HL-60 (cell line): ENCODE data around the gene STAM.

ENCODE experiments used
- DNase-seq, 2 experiments: peaks; one replicate each; pipeline ENCODE4 v3.0.0-alpha.2; 2010 to 2020; ENCODE audit warnings: low read depth in 1 of 2, low spot score in 1 of 2
- H3K27ac ChIP-seq: fragments of 250-450 bp; sonication (Bioruptor Pico); replicated peaks from 2 replicates; pipeline ENCODE4 v1.5.1; 2020; ENCODE audit warnings: mild to moderate bottlenecking, moderate library complexity
- H3K27me3 ChIP-seq: fragments of 250-450 bp; sonication (Bioruptor Pico); 2 replicates; pipeline ENCODE4 v1.5.1; 2021; ENCODE audit warnings: mild to moderate bottlenecking, moderate library complexity; ENCODE audit not compliant: insufficient read depth, poor library complexity, severe bottlenecking
- H3K4me3 ChIP-seq: replicated peaks from 2 replicates; pipeline ENCODE4 v1.5.1; 2011; ENCODE audit warnings: mild to moderate bottlenecking, control low read depth, low read length; ENCODE audit not compliant: insufficient read depth
- GABPA ChIP-seq: IDR thresholded peaks from 2 replicates; pipeline ENCODE4 v1.6.1; 2012; ENCODE audit warnings: low read depth
- POLR2AphosphoS5 ChIP-seq: IDR thresholded peaks from 2 replicates; pipeline ENCODE4 v1.6.1; 2012; ENCODE audit warnings: low read depth
- SPI1 ChIP-seq: IDR thresholded peaks from 2 replicates; pipeline ENCODE4 v1.6.1; 2012; ENCODE audit warnings: low read depth, mild to moderate bottlenecking, borderline replicate concordance
- TF ChIP-seq, protein P1 (sequence below): IDR thresholded peaks from 2 replicates; pipeline ENCODE4 v1.6.1; 2012; ENCODE audit warnings: low read depth; ENCODE audit not compliant: insufficient replicate concordance
- TF ChIP-seq, protein P2 (sequence below): IDR thresholded peaks from one replicate; pipeline ENCODE4 v1.5.1; 2011; ENCODE audit warnings: low read length, control low read depth, inconsistent platforms; ENCODE audit not compliant: insufficient read depth

Gene STAM

DNA sequence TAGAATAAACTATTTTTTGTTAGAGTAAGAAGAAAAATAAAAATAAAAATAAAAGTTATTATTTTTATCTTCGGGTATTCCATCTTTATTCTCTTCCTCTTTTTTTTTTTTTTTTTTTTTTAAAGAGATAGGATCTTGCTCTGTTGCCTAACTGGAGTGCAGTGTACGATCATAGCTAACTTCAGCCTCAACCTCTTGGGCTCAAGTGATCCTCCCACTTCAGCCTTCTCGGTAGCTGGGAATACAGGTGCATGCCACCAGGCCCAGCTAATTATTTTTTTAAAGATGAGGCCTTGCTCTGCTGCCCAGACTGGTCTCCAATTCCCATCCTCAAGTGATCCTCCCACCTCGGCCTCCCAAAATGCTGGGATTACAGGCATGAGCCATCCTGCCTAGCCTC, 15.4 kb downstream of the STAM start:
- Histone ChIP-seq H3K27me3 (no peaks in the 10 kb centered on the region), H3K27ac (no peak overlapping the region), H3K4me3 (no peak overlapping the region)
- TF ChIP-seq POLR2AphosphoS5 (no peak), SPI1 (no peak), GABPA (no peak)
- TF ChIP-seq, protein P1, sequence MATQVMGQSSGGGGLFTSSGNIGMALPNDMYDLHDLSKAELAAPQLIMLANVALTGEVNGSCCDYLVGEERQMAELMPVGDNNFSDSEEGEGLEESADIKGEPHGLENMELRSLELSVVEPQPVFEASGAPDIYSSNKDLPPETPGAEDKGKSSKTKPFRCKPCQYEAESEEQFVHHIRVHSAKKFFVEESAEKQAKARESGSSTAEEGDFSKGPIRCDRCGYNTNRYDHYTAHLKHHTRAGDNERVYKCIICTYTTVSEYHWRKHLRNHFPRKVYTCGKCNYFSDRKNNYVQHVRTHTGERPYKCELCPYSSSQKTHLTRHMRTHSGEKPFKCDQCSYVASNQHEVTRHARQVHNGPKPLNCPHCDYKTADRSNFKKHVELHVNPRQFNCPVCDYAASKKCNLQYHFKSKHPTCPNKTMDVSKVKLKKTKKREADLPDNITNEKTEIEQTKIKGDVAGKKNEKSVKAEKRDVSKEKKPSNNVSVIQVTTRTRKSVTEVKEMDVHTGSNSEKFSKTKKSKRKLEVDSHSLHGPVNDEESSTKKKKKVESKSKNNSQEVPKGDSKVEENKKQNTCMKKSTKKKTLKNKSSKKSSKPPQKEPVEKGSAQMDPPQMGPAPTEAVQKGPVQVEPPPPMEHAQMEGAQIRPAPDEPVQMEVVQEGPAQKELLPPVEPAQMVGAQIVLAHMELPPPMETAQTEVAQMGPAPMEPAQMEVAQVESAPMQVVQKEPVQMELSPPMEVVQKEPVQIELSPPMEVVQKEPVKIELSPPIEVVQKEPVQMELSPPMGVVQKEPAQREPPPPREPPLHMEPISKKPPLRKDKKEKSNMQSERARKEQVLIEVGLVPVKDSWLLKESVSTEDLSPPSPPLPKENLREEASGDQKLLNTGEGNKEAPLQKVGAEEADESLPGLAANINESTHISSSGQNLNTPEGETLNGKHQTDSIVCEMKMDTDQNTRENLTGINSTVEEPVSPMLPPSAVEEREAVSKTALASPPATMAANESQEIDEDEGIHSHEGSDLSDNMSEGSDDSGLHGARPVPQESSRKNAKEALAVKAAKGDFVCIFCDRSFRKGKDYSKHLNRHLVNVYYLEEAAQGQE = no peak
- TF ChIP-seq, protein P2, sequence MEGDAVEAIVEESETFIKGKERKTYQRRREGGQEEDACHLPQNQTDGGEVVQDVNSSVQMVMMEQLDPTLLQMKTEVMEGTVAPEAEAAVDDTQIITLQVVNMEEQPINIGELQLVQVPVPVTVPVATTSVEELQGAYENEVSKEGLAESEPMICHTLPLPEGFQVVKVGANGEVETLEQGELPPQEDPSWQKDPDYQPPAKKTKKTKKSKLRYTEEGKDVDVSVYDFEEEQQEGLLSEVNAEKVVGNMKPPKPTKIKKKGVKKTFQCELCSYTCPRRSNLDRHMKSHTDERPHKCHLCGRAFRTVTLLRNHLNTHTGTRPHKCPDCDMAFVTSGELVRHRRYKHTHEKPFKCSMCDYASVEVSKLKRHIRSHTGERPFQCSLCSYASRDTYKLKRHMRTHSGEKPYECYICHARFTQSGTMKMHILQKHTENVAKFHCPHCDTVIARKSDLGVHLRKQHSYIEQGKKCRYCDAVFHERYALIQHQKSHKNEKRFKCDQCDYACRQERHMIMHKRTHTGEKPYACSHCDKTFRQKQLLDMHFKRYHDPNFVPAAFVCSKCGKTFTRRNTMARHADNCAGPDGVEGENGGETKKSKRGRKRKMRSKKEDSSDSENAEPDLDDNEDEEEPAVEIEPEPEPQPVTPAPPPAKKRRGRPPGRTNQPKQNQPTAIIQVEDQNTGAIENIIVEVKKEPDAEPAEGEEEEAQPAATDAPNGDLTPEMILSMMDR = no peak
- no peak for DNase-seq

DNA sequence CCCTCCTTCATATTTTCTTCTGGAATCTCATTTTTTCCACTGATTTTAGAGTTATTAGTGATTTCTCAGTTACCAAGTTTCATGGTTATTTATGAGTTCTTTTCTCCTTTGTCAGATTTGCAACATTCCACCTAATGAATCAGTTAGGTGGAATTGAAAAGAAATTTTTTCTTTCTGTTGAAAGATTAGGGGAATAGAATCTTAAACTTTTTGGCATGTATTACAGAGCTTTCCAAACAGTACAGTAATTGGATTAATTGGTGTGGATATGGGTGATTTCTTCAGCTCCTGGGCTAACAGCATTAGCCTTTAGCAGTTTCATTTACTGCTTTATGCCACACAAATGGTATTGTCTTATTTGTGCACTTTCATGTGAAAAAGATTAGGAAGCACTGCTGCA, 17.0 kb downstream of the STAM start:
- no peak overlapping the region for H3K4me3 ChIP-seq
- TF ChIP-seq POLR2AphosphoS5 (no peak), SPI1 (no peak), GABPA (no peak)
- TF ChIP-seq, protein P2 = no peak
- TF ChIP-seq, protein P1 = no peak
- DNase-seq = no peak
- no peak overlapping the region for H3K27ac ChIP-seq
- no peaks in the 10 kb centered on the region for H3K27me3 ChIP-seq

DNA sequence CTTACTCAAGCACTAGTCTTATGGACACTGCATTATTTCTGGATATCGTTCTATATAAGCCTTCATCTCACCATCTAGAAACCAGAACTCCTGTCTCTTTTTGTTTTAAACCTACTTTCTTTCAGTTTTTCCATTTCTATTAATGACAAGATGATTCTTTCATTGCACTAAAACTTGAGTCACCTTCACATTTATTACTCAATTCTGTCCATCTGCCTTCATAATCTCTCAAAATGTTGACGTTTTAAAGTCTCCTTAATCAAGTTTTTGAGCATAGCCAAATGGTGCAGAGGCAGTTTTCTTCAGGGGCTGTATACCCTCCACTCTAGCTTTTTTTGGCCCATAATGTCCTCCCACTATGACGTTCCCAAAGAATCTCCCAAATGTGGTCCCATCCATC, 17.6 kb downstream of the STAM start:
- Histone ChIP-seq H3K4me3 (no peak overlapping the region), H3K27me3 (no peaks in the 10 kb centered on the region), H3K27ac (no peak overlapping the region)
- DNase-seq = no peak
- no peak for TF ChIP-seq GABPA
- TF ChIP-seq, protein P2 = no peak
- TF ChIP-seq, protein P1 = no peak
- TF ChIP-seq POLR2AphosphoS5 = no peak
- TF ChIP-seq SPI1 = no peak
